HL-60 (cell line): ENCODE data around the gene HEPH.
"Not testable (repeated sequence)": the region's sequence is repeated elsewhere in the genome, so short reads cannot be mapped to it uniquely, and the experiment has no call there.

ENCODE experiments used
- DNase-seq, 2 experiments: peaks; one replicate each; pipeline ENCODE4 v3.0.0-alpha.2; 2010 to 2020; ENCODE audit warnings: low read depth in 1 of 2, low spot score in 1 of 2
- H3K27ac ChIP-seq: fragments of 250-450 bp; sonication (Bioruptor Pico); replicated peaks from 2 replicates; pipeline ENCODE4 v1.5.1; 2020; ENCODE audit warnings: mild to moderate bottlenecking, moderate library complexity
- H3K27me3 ChIP-seq: fragments of 250-450 bp; sonication (Bioruptor Pico); 2 replicates; pipeline ENCODE4 v1.5.1; 2021; ENCODE audit warnings: mild to moderate bottlenecking, moderate library complexity; ENCODE audit not compliant: insufficient read depth, poor library complexity, severe bottlenecking
- H3K4me3 ChIP-seq: replicated peaks from 2 replicates; pipeline ENCODE4 v1.5.1; 2011; ENCODE audit warnings: mild to moderate bottlenecking, control low read depth, low read length; ENCODE audit not compliant: insufficient read depth
- GABPA ChIP-seq: IDR thresholded peaks from 2 replicates; pipeline ENCODE4 v1.6.1; 2012; ENCODE audit warnings: low read depth
- POLR2AphosphoS5 ChIP-seq: IDR thresholded peaks from 2 replicates; pipeline ENCODE4 v1.6.1; 2012; ENCODE audit warnings: low read depth
- SPI1 ChIP-seq: IDR thresholded peaks from 2 replicates; pipeline ENCODE4 v1.6.1; 2012; ENCODE audit warnings: low read depth, mild to moderate bottlenecking, borderline replicate concordance
- long read RNA-seq: library from polyadenylated mRNA; unstranded; transcript quantifications from one replicate; pipeline ENCODE4 v2.0.0, GENCODE V29; 2020
- TF ChIP-seq, protein P1 (sequence below): IDR thresholded peaks from 2 replicates; pipeline ENCODE4 v1.6.1; 2012; ENCODE audit warnings: low read depth; ENCODE audit not compliant: insufficient replicate concordance
- TF ChIP-seq, protein P2 (sequence below): IDR thresholded peaks from one replicate; pipeline ENCODE4 v1.5.1; 2011; ENCODE audit warnings: low read length, control low read depth, inconsistent platforms; ENCODE audit not compliant: insufficient read depth

Gene HEPH, protein sequence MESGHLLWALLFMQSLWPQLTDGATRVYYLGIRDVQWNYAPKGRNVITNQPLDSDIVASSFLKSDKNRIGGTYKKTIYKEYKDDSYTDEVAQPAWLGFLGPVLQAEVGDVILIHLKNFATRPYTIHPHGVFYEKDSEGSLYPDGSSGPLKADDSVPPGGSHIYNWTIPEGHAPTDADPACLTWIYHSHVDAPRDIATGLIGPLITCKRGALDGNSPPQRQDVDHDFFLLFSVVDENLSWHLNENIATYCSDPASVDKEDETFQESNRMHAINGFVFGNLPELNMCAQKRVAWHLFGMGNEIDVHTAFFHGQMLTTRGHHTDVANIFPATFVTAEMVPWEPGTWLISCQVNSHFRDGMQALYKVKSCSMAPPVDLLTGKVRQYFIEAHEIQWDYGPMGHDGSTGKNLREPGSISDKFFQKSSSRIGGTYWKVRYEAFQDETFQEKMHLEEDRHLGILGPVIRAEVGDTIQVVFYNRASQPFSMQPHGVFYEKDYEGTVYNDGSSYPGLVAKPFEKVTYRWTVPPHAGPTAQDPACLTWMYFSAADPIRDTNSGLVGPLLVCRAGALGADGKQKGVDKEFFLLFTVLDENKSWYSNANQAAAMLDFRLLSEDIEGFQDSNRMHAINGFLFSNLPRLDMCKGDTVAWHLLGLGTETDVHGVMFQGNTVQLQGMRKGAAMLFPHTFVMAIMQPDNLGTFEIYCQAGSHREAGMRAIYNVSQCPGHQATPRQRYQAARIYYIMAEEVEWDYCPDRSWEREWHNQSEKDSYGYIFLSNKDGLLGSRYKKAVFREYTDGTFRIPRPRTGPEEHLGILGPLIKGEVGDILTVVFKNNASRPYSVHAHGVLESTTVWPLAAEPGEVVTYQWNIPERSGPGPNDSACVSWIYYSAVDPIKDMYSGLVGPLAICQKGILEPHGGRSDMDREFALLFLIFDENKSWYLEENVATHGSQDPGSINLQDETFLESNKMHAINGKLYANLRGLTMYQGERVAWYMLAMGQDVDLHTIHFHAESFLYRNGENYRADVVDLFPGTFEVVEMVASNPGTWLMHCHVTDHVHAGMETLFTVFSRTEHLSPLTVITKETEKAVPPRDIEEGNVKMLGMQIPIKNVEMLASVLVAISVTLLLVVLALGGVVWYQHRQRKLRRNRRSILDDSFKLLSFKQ
- long read RNA-seq, result 0 reads

- Histone ChIP-seq H3K27ac (no peak within 1 kb of the TSS), H3K4me3 (no peak within 1 kb of the TSS)
- no peak for DNase-seq
Observed at GRCh38 chrX:66163849-66164411, at the start of gene HEPH. TSS of gene HEPH (plus strand) at chrX:66164247. CDS start at chrX:66170571, 6,324 bp downstream.

GRCh38 chrX:66118722-66119121 lies 45.3 kb upstream of the HEPH start:
- not testable (repeated sequence) for DNase-seq, H3K27ac ChIP-seq, H3K27me3 ChIP-seq, H3K4me3 ChIP-seq

More at GRCh38 chrX:66163849-66164411, at the start of gene HEPH:
- no peak for TF ChIP-seq SPI1
- TF ChIP-seq POLR2AphosphoS5, result no peak
- TF ChIP-seq, protein P1, sequence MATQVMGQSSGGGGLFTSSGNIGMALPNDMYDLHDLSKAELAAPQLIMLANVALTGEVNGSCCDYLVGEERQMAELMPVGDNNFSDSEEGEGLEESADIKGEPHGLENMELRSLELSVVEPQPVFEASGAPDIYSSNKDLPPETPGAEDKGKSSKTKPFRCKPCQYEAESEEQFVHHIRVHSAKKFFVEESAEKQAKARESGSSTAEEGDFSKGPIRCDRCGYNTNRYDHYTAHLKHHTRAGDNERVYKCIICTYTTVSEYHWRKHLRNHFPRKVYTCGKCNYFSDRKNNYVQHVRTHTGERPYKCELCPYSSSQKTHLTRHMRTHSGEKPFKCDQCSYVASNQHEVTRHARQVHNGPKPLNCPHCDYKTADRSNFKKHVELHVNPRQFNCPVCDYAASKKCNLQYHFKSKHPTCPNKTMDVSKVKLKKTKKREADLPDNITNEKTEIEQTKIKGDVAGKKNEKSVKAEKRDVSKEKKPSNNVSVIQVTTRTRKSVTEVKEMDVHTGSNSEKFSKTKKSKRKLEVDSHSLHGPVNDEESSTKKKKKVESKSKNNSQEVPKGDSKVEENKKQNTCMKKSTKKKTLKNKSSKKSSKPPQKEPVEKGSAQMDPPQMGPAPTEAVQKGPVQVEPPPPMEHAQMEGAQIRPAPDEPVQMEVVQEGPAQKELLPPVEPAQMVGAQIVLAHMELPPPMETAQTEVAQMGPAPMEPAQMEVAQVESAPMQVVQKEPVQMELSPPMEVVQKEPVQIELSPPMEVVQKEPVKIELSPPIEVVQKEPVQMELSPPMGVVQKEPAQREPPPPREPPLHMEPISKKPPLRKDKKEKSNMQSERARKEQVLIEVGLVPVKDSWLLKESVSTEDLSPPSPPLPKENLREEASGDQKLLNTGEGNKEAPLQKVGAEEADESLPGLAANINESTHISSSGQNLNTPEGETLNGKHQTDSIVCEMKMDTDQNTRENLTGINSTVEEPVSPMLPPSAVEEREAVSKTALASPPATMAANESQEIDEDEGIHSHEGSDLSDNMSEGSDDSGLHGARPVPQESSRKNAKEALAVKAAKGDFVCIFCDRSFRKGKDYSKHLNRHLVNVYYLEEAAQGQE, result no peak
- TF ChIP-seq, protein P2, sequence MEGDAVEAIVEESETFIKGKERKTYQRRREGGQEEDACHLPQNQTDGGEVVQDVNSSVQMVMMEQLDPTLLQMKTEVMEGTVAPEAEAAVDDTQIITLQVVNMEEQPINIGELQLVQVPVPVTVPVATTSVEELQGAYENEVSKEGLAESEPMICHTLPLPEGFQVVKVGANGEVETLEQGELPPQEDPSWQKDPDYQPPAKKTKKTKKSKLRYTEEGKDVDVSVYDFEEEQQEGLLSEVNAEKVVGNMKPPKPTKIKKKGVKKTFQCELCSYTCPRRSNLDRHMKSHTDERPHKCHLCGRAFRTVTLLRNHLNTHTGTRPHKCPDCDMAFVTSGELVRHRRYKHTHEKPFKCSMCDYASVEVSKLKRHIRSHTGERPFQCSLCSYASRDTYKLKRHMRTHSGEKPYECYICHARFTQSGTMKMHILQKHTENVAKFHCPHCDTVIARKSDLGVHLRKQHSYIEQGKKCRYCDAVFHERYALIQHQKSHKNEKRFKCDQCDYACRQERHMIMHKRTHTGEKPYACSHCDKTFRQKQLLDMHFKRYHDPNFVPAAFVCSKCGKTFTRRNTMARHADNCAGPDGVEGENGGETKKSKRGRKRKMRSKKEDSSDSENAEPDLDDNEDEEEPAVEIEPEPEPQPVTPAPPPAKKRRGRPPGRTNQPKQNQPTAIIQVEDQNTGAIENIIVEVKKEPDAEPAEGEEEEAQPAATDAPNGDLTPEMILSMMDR, result no peak
- TF ChIP-seq GABPA, result no peak
- H3K27me3 ChIP-seq, result no peaks in the 10 kb centered on the region

DNA sequence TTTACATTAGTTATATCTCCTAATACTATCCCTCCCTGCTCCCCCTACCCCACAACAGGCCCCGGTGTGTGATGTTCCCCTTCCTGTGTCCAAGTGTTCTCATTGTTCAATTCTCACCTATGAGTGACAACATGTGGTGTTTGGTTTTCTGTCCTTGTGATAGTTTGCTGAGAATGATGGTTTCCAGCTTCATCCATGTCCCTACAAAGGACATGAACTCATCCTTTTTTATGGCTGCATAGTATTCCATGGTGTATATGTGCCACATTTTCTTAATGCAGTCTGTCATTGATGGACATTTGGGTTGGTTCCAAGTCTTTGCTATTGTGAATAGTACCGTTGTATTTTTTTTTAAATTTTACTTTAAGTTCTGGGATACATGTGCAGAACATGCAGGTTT lies 42.7 kb upstream of the HEPH start:
- H3K4me3 ChIP-seq, DNase-seq, H3K27me3 ChIP-seq, H3K27ac ChIP-seq: not testable (repeated sequence)

DNA sequence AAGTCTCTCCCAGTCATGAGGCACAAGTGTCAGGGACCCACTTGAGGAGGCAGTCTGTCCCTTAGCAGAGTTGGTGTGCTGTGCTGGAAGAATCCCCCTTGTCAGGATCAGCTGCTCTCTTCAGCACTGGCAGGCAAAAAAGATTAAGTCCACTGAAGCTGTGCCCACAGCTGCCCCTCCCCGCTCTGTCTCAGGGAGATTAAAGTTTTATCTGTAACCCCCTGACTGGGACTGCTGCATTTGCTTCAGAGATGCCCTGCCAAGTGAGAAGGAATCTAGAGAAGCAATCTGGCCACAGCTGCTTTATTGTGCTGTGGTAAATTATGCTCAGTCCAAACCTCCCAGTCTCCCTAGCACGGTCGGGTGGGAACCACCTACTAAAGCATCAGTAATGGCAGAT lies 37.4 kb upstream of the HEPH start:
- H3K27me3 ChIP-seq, result no peaks in the 10 kb centered on the region
- DNase-seq, result no peak
- H3K4me3 ChIP-seq, result no peak overlapping the region
- H3K27ac ChIP-seq, result no peak overlapping the region
- TF ChIP-seq, protein P1, result no peak
- no peak for TF ChIP-seq SPI1
- TF ChIP-seq GABPA, result no peak
- TF ChIP-seq, protein P2, result no peak
- TF ChIP-seq POLR2AphosphoS5, result no peak
